ENCODE measurements around the gene SOD3. TPM values are rescaled to one million over a fixed set of nuclear protein-coding genes. Genes with fewer than 3 reads are reported as not detected.

The SOD3 gene
- total and polyA plus RNA-seq, 2 donors from 2014 or later, result 111 to 193 TPM

- H3K4me3 ChIP-seq (ENCODE audit: low read length in 3 of 3), result no peak overlapping the region
- no peak for TF ChIP-seq CTCF (IDR thresholded peaks at IDR 0.05; ENCODE audit: borderline replicate concordance, extremely low read depth, insufficient read depth)
- no peak overlapping the region for H3K27ac ChIP-seq (ENCODE audit: low read depth in 2 of 2, low read length in 2 of 2)
- H3K9ac ChIP-seq (ENCODE audit: low read length in 3 of 3), result no peak overlapping the region
- no peaks in the 10 kb centered on the region for H3K4me1 ChIP-seq (ENCODE audit: control insufficient read depth in 2 of 3, insufficient read depth in 2 of 3, low read depth in 1 of 3, low read length in 3 of 3)
- no peak for FAIRE-seq
- no peak for DNase-seq
- no peaks in the 10 kb centered on the region for H3K36me3 ChIP-seq (ENCODE audit: control insufficient read depth in 2 of 3, insufficient read depth in 3 of 3, low read length in 3 of 3)
- intact Hi-C loops (cut with DNase I), result no loop called here
- H3K27me3 ChIP-seq (ENCODE audit: control insufficient read depth, insufficient read depth, low read length), result no peaks in the 10 kb centered on the region
- H3K9me3 ChIP-seq (ENCODE audit: control insufficient read depth in 2 of 3, insufficient read depth in 1 of 3, low read length in 3 of 3), result no peaks in the 10 kb centered on the region
Measured at GRCh38 chr4:24770032-24770584, 25.3 kb upstream of the SOD3 start.

- no peaks in the 10 kb centered on the region for H3K27me3 ChIP-seq (ENCODE audit: control insufficient read depth, insufficient read depth, low read length)
- no peak for TF ChIP-seq CTCF (IDR thresholded peaks at IDR 0.05; ENCODE audit: borderline replicate concordance, extremely low read depth, insufficient read depth)
- no peaks in the 10 kb centered on the region for H3K36me3 ChIP-seq (ENCODE audit: control insufficient read depth in 2 of 3, insufficient read depth in 3 of 3, low read length in 3 of 3)
- H3K4me1 ChIP-seq (ENCODE audit: control insufficient read depth in 2 of 3, insufficient read depth in 2 of 3, low read depth in 1 of 3, low read length in 3 of 3), result no peaks in the 10 kb centered on the region
- no peak for DNase-seq
- FAIRE-seq, result no peak
- H3K27ac ChIP-seq (ENCODE audit: low read depth in 2 of 2, low read length in 2 of 2), result no peak overlapping the region
- no peak overlapping the region for H3K9ac ChIP-seq (ENCODE audit: low read length in 3 of 3)
- intact Hi-C loops (cut with DNase I), result no loop called here
- no peak overlapping the region for H3K4me3 ChIP-seq (ENCODE audit: low read length in 3 of 3)
- H3K9me3 ChIP-seq (ENCODE audit: control insufficient read depth in 2 of 3, insufficient read depth in 1 of 3, low read length in 3 of 3), result no peaks in the 10 kb centered on the region
Measured at GRCh38 chr4:24770667-24771066, 24.7 kb upstream of the SOD3 start.

GRCh38 chr4:24771241-24771640 lies 24.1 kb upstream of the SOD3 start:
- H3K27ac ChIP-seq (ENCODE audit: low read depth in 2 of 2, low read length in 2 of 2), result no peak overlapping the region
- no peaks in the 10 kb centered on the region for H3K36me3 ChIP-seq (ENCODE audit: control insufficient read depth in 2 of 3, insufficient read depth in 3 of 3, low read length in 3 of 3)
- no peak overlapping the region for H3K9ac ChIP-seq (ENCODE audit: low read length in 3 of 3)
- no peak for DNase-seq
- H3K4me3 ChIP-seq (ENCODE audit: low read length in 3 of 3), result no peak overlapping the region
- no peaks in the 10 kb centered on the region for H3K9me3 ChIP-seq (ENCODE audit: control insufficient read depth in 2 of 3, insufficient read depth in 1 of 3, low read length in 3 of 3)
- no peak for FAIRE-seq
- H3K27me3 ChIP-seq (ENCODE audit: control insufficient read depth, insufficient read depth, low read length), result no peaks in the 10 kb centered on the region
- TF ChIP-seq CTCF (IDR thresholded peaks at IDR 0.05; ENCODE audit: borderline replicate concordance, extremely low read depth, insufficient read depth), result no peak
- H3K4me1 ChIP-seq (ENCODE audit: control insufficient read depth in 2 of 3, insufficient read depth in 2 of 3, low read depth in 1 of 3, low read length in 3 of 3), result no peaks in the 10 kb centered on the region
- intact Hi-C loops (cut with DNase I), result no loop called here

Measured in kidney (tissue), 14 donors.